ENCODE results near the gene ZBTB20.

Gene ZBTB20

GRCh38 chr3:115022199-115022598 is 124.9 kb downstream of the ZBTB20 start:
- ChIA-PET POLR2A (no interaction called here), CTCF (no interaction called here)
- no peak for TF ChIP-seq CTCF (IDR thresholded peaks at IDR 0.05; ENCODE audit: insufficient read depth, low read length, missing control alignments)

GRCh38 chr3:115021061-115021460 is 126.0 kb downstream of the ZBTB20 start:
- POLR2A ChIA-PET: no interaction called here
- CTCF ChIA-PET: interaction anchor here (1.5 kb wide), 1 partner anchor 10 kb away, joined by 4 read pairs; no protein-coding TSS in a partner anchor

More at GRCh38 chr3:115022199-115022598, 124.9 kb downstream of the ZBTB20 start:
- H3K4me3 ChIP-seq (ENCODE audit: low read depth, low read length): no peak overlapping the region
- no peak for DNase-seq (ENCODE audit: low read depth, low spot score)

GRCh38 chr3:115019900-115020299 is 127.2 kb downstream of the ZBTB20 start:
- no peak for TF ChIP-seq CTCF (IDR thresholded peaks at IDR 0.05; ENCODE audit: insufficient read depth, low read length, missing control alignments)
- H3K4me3 ChIP-seq (ENCODE audit: low read depth, low read length): no peak overlapping the region
- POLR2A ChIA-PET: no interaction called here
- no peak for DNase-seq (ENCODE audit: low read depth, low spot score)
- CTCF ChIA-PET: interaction anchor here (0.6 to 1.5 kb wide), 2 partner anchors 8 to 71 kb away, joined by 3 to 4 read pairs; no protein-coding TSS in a partner anchor

More at GRCh38 chr3:115021061-115021460, 126.0 kb downstream of the ZBTB20 start:
- DNase-seq (ENCODE audit: low read depth, low spot score): no peak
- TF ChIP-seq CTCF (IDR thresholded peaks at IDR 0.05; ENCODE audit: insufficient read depth, low read length, missing control alignments): no peak
- H3K4me3 ChIP-seq (ENCODE audit: low read depth, low read length): no peak overlapping the region

DNA sequence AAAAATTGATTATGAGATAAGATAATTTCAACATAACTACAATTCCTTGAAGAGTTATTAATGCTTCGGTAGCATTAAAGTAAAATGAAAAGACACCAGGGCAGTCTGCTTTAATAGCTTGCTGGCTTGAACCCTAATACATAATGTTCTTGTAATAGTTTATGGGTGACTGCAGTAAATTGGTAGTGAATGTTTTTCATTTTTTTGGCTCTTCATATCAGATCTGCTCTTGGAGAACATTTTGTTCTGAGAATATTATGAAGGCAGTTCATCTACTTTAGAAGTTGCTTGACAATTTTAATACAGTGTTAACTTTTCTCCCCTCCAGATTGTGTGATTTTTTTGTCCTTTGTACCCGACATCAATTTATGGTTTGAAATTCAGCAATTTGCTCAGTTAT is 128.4 kb downstream of the ZBTB20 start:
- no peak overlapping the region for H3K4me3 ChIP-seq (ENCODE audit: low read depth, low read length)
- ChIA-PET CTCF (interaction anchor here (1.0 kb wide), 1 partner anchor 22 kb away, joined by 3 read pairs; no protein-coding TSS in a partner anchor), POLR2A (no interaction called here)
- TF ChIP-seq CTCF (IDR thresholded peaks at IDR 0.05; ENCODE audit: insufficient read depth, low read length, missing control alignments): no peak
- no peak for DNase-seq (ENCODE audit: low read depth, low spot score)

- ChIA-PET CTCF (no interaction called here), POLR2A (no interaction called here)
- no peak for TF ChIP-seq CTCF (IDR thresholded peaks at IDR 0.05; ENCODE audit: insufficient read depth, low read length, missing control alignments)
- no peak overlapping the region for H3K4me3 ChIP-seq (ENCODE audit: low read depth, low read length)
- DNase-seq (ENCODE audit: low read depth, low spot score): no peak
These were observed 139.1 kb downstream of the ZBTB20 start for GRCh38 chr3:115007966-115008365.

- no peak overlapping the region for H3K4me3 ChIP-seq (ENCODE audit: low read depth, low read length)
- ChIA-PET CTCF (no interaction called here), POLR2A (no interaction called here)
- TF ChIP-seq CTCF (IDR thresholded peaks at IDR 0.05; ENCODE audit: insufficient read depth, low read length, missing control alignments): no peak
- no peak for DNase-seq (ENCODE audit: low read depth, low spot score)
These were observed 142.6 kb downstream of the ZBTB20 start for GRCh38 chr3:115004201-115005140.

Measured in AG04449 (cell line).